DLD1 (cell line): ENCODE measurements around the gene CSNK1G1.
"Not testable (repeated sequence)": the region's sequence is repeated elsewhere in the genome, so short reads cannot be mapped to it uniquely, and the experiment has no call there.

Source experiments
- in situ Hi-C: cut with HindIII; loops from 2 replicates; pipeline ENCODE4 v1.10.0; 2017; ENCODE audit warnings: low sequenced_read_pairs

Gene CSNK1G1

GRCh38 chr15:64351265-64351664, 4.7 kb downstream of the CSNK1G1 start:
- in situ Hi-C loops: no loop called here

GRCh38 chr15:64349375-64349774, 6.6 kb downstream of the CSNK1G1 start:
- in situ Hi-C loops: no loop called here

- in situ Hi-C loops: no loop called here
Observed at GRCh38 chr15:64348455-64348854, 7.5 kb downstream of the CSNK1G1 start.

- in situ Hi-C loops: not testable (repeated sequence)
Observed at GRCh38 chr15:64346242-64346641, 9.7 kb downstream of the CSNK1G1 start.

- in situ Hi-C loops: no loop called here
Observed at GRCh38 chr15:64344651-64345294, 11.2 kb downstream of the CSNK1G1 start.

GRCh38 chr15:64343841-64344240, 12.1 kb downstream of the CSNK1G1 start:
- in situ Hi-C loops: no loop called here

GRCh38 chr15:64343222-64343621, 12.8 kb downstream of the CSNK1G1 start:
- in situ Hi-C loops: no loop called here

- in situ Hi-C loops: no loop called here
Observed at GRCh38 chr15:64341961-64342360, 14.0 kb downstream of the CSNK1G1 start.

- in situ Hi-C loops: no loop called here
Observed at GRCh38 chr15:64340355-64340754, 15.6 kb downstream of the CSNK1G1 start.

GRCh38 chr15:64337761-64338160, 18.2 kb downstream of the CSNK1G1 start:
- in situ Hi-C loops: no loop called here

GRCh38 chr15:64333986-64334929, 21.7 kb downstream of the CSNK1G1 start:
- in situ Hi-C loops: no loop called here

- in situ Hi-C loops: no loop called here
Observed at GRCh38 chr15:64333516-64333915, 22.5 kb downstream of the CSNK1G1 start.

GRCh38 chr15:64331668-64332067, 24.3 kb downstream of the CSNK1G1 start:
- in situ Hi-C loops: not testable (repeated sequence)

- in situ Hi-C loops: not testable (repeated sequence)
Observed at GRCh38 chr15:64326975-64327374, 29.0 kb downstream of the CSNK1G1 start.

GRCh38 chr15:64326458-64326857, 29.5 kb downstream of the CSNK1G1 start:
- in situ Hi-C loops: not testable (repeated sequence)

GRCh38 chr15:64324165-64324877, 31.7 kb downstream of the CSNK1G1 start:
- in situ Hi-C loops: no loop called here

- in situ Hi-C loops: no loop called here
Observed at GRCh38 chr15:64315216-64315615, 40.8 kb downstream of the CSNK1G1 start.

- in situ Hi-C loops: no loop called here
Observed at GRCh38 chr15:64314456-64314855, 41.5 kb downstream of the CSNK1G1 start.

- in situ Hi-C loops: no loop called here
Observed at GRCh38 chr15:64311566-64311965, 44.4 kb downstream of the CSNK1G1 start.

GRCh38 chr15:64310036-64310435, 45.9 kb downstream of the CSNK1G1 start:
- in situ Hi-C loops: no loop called here

- in situ Hi-C loops: no loop called here
Observed at GRCh38 chr15:64305261-64305660, 50.7 kb downstream of the CSNK1G1 start.
